GM03348 (cell line): ENCODE data around the gene DROSHA.
"Not testable (repeated sequence)": the region's sequence is repeated elsewhere in the genome, so short reads cannot be mapped to it uniquely, and the experiment has no call there.

Experiments used
- DNase-seq: peaks from one replicate; pipeline ENCODE4 v3.0.0; 2012; ENCODE audit warnings: low spot score

Gene DROSHA

DNA sequence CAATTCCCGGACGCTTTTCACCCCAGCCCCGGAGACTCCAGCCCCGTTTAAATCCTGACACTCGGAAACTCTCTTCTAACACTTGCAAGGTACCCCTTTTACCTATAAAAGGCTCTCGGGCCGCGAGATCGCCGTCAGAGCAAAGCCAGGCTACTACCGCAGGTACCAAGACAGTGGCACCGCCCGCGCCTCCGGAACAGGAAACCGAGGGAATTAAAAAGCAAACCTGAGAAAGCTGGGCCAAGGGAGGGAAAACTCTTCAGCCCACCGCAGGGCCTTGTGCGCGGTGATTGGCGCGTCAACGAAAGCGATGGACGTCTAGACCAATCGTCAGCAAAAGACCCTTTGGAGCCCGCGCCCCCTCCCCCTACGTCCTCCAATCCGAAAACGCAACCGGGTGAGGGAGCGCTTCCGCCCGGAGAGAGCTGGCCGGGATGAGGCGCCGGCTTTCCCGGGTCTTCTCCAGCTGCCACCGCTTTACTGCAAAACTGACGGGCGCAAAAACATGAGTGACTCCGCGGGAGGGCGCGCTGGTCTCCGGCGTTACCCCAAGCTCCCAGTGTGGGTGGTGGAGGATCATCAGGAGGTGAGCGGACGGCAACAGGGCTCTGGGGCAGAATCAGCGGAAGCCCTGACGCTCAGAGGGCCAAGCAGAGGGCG, at the start of gene DROSHA, which contains the start of gene C5orf22:
DROSHA (minus strand) TSS at position 206 of the 660 bp plus-strand sequence. CDS start 3,034 bp downstream, outside the sequence.
C5orf22 (plus strand) TSS at position 414 of the 660 bp plus-strand sequence; CDS start at position 506, 92 bp downstream.
- peak; percentile 98 for DNase-seq

GRCh38 chr5:31579558-31579957, 47.7 kb upstream of the DROSHA start:
- DNase-seq: no peak

- no peak for DNase-seq
These were observed 45.5 kb upstream of the DROSHA start for GRCh38 chr5:31577438-31577837.

DNA sequence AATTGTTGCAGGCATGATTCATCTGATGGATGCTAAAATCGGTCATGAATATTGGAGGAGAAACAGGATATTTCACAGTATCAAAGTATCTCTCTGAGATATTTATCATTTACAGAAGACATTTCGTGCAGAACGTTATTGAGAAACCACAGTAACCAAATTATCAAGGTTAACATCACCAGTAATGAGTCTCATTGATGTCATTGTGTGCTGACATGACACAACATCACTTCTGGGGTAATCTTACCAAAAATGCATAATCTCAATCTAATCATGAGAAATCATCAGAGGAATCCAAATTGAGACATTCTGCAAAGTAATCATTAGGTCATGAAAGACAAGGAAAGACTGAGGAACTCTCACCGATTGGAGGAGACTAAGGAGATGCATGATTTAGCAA, 42.9 kb upstream of the DROSHA start:
- no peak for DNase-seq

- DNase-seq: no peak
These were observed 41.7 kb upstream of the DROSHA start for GRCh38 chr5:31573494-31574142.

DNA sequence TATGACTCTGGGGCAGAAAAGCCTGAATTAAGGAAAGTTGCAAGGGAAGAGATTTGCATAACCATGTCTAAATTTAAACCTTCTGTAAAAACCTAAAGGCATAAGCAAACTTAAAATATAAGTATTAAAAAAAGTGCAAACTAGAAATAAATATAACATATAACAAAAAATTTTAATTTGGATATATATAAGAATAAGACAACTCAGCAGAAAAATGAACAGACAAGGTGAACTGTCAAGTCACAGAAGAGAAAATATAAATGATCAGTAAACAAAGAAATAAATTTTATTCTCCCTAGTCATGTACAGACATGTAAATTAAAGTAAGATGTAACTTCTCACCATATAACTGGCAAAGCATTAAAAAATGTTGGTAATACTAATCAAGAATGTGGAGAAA, 37.2 kb upstream of the DROSHA start:
- no peak for DNase-seq

DNA sequence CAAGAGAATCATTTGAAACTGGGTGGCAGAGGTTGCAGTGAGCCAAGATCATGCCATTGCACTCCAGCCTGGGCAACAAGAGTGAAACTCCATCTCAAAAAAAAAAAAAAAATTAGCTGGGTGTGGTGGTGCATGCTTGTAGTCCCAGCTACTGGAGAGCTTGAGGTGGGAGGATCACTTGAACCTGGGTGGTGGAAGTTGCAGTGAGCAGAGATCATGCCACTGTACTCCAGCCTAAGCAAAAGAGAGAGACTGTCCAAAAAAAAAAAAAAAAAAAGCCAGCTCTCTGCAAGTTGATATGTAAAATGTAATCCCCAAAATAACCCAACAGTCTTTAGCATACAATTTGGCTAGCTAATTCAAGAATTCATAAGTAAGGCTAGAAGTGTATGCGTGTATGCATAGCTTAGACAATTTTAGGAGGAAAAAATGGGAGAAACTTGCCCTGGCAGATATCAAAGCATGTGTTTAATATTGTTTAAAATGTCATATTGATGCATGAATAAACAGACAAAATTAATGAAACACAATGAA, 36.5 kb upstream of the DROSHA start:
- DNase-seq: no peak

DNA sequence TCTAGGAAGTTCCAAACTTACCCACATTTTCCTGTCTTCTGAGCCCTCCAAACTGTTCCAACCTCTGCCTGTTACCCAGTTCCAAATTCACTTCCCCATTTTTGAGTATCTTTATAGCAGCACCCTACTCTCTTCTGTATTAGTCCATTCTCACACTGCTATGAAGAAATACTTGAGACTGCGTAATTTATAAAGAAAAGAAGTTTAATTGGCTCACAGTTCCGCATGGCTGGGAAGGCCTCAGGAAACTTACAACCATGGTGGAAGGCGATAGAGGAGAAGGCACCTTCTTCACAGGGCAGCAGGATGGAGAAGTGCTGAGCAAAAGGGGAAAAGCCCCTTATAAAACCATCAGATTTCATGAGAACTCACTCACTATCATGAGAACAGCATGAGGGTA, 34.5 kb upstream of the DROSHA start:
- not testable (repeated sequence) for DNase-seq

- DNase-seq: no peak
These were observed 31.3 kb upstream of the DROSHA start for GRCh38 chr5:31563216-31563615.

DNA sequence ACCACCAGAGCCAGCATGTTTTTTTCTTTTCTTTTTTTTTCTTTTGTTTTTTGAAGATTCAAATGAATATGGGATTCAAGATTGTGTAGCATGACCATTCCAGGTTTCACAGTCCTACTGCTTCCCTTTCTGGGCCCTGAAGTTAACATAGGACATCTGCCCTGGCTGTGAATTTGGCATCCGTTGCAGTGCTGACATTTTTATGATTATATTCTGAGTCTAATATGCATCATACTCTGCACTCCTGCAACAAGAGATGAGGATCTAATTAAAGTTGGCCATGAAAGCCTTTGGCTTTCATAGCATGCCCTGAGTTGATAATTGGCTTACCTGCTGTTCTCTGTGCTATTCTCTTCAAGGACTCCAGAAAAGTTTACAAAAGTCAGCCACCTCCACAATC, 30.1 kb upstream of the DROSHA start:
- DNase-seq: peak; percentile 36

- DNase-seq: no peak
These were observed 28.0 kb upstream of the DROSHA start for GRCh38 chr5:31559942-31560341.

GRCh38 chr5:31556461-31556860, 24.6 kb upstream of the DROSHA start:
- peak; percentile 19 for DNase-seq

DNA sequence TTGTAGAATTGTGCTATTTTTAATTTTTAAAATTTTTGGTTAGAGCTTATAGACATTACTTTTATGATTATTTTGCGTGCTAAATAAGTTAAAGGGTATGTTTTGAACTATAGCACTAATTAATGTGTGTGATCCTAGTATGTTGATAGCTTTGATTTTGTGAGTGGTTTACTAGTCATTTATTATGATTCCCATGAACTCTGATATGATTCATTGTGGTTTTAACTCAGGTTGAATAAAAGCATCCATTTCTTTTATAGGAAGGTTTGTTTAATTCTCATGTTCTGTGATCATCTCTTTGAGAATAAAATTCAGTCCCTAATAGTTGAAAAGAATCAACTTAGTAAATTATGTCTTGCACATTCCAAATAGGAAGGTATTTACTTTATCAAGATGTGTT, 22.7 kb upstream of the DROSHA start:
- no peak for DNase-seq

DNA sequence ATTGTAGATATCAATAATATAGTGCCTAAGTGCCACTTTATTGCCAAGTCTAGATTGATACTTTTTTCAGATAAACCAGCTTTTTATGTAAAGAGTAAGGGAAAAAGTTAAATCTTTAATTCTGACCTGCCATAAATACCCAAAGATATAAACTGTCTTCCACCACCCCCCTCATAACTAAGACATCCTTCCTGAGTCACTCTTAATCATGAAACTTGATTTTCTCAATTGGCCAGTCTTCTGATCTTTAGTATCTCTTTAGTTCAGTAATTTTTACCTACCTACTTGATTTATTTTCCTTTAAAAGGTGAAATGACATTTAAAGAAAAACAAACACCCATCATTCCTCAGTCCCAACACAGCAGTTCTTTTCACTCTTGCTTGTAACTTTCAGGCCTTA, 22.0 kb upstream of the DROSHA start:
- no peak for DNase-seq

GRCh38 chr5:31551878-31552277, 20.0 kb upstream of the DROSHA start:
- DNase-seq: no peak

DNA sequence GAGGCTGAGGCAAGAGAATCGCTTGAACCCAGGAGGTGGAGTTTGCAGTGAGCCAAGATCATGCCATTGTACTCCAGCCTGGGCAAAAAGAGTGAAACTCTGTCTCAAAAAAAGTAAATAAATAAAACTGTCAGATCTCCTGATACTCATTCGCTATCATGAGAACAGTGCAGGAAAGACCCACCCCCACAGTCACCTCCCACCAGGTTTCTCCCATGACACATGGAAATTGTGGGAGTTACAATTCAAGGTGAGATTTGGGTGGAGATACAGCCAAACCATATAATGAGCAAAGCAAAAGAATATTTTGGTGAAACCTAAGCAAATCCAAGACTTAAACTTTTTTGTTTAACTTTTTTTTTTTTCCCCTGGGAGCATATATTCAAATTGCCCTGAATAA, 17.2 kb upstream of the DROSHA start:
- DNase-seq: not testable (repeated sequence)

DNA sequence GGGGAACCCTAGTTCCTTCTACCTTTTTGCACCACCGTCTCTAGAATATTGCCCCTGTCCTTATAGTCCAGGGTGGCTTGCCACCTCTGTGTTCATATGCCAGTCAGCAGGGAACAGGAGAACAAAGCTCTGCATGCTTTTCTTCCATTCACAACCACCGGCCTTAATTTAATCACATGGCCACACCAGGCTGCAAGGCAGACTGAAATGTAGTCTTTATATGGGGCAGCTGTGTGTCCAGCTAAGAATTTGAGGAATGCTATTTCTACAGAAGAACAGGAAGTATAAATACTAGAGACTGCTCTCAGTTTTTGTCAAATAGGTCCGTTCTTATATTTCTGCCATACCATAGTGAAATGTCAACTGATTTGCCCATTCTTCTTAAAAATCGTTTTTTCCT, 6.0 kb upstream of the DROSHA start:
- DNase-seq: peak; percentile 15

GRCh38 chr5:31537349-31537748, 5.5 kb upstream of the DROSHA start:
- no peak for DNase-seq

DNA sequence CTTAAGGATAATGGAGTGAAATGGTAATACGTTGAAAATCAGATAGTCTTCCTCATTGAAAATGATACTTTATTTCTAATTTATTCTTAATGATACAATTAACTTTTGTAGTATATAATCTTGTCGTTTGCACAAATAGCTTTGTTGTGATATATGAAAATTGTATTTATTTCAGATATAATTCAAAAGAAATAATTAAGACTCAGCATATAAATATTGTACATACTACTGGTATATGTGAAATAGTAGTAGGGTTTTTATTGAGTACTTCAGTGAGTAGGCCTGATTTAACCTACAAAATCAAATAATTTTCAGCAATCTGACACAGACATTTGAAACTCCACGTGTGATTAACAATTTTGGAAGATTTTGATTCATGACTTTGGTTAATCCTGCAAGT, 5.0 kb upstream of the DROSHA start:
- no peak for DNase-seq

- no peak for DNase-seq
These were observed 2.7 kb upstream of the DROSHA start for GRCh38 chr5:31534527-31535046.

GRCh38 chr5:31531543-31531887, 378 bp downstream of the DROSHA start:
- DNase-seq: peak; percentile 65

GRCh38 chr5:31530541-31531265, 1.2 kb downstream of the DROSHA start:
- DNase-seq: no peak

- DNase-seq: no peak
These were observed 8.9 kb downstream of the DROSHA start for GRCh38 chr5:31523041-31523440.
